ENCODE results near the gene PRKACB. TPM values are rescaled to one million over a fixed set of nuclear protein-coding genes. Genes with fewer than 3 reads are reported as not detected.

The PRKACB gene
- polyA plus RNA-seq, 1 experiment: 33.4 TPM

DNA sequence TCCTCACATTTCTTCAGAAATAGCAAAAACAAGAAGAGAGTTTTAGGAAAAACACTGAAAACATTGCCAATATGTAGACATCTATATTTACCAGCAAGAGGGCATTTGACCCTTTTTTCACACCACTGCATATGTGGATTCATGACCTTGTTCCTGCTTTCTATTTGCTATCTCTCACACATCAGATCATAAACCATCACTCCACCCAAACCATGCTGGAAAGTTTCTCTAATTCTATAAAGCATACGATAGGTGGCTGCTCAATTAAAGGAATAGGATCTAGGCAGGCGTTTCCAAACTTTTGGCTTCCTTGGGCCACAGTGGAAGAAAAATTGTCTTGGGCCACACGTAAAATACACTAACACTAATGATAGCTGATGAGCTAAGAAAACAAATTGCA lies 121.8 kb downstream of the PRKACB start:
- ChIA-PET CTCF (interaction anchor here (0.7 to 1.3 kb wide), 2 partner anchors 137 to 506 kb away, joined by 3 to 5 read pairs; no protein-coding TSS in a partner anchor), POLR2A (no interaction called here)
- TF ChIP-seq, protein P1, sequence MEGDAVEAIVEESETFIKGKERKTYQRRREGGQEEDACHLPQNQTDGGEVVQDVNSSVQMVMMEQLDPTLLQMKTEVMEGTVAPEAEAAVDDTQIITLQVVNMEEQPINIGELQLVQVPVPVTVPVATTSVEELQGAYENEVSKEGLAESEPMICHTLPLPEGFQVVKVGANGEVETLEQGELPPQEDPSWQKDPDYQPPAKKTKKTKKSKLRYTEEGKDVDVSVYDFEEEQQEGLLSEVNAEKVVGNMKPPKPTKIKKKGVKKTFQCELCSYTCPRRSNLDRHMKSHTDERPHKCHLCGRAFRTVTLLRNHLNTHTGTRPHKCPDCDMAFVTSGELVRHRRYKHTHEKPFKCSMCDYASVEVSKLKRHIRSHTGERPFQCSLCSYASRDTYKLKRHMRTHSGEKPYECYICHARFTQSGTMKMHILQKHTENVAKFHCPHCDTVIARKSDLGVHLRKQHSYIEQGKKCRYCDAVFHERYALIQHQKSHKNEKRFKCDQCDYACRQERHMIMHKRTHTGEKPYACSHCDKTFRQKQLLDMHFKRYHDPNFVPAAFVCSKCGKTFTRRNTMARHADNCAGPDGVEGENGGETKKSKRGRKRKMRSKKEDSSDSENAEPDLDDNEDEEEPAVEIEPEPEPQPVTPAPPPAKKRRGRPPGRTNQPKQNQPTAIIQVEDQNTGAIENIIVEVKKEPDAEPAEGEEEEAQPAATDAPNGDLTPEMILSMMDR (IDR thresholded peaks at IDR 0.05; ENCODE audit: low read depth, low read length): no peak
- Histone ChIP-seq H3K27ac (ENCODE audit: low read depth, low read length) (no peak overlapping the region), H3K4me3 (ENCODE audit: low read depth, low read length) (no peak overlapping the region), H3K27me3 (ENCODE audit: control insufficient read depth, insufficient read depth, low read length) (no peaks in the 10 kb centered on the region), H3K9me3 (ENCODE audit: control insufficient read depth, insufficient read depth, low read length) (no peaks in the 10 kb centered on the region)
- DNase-seq (ENCODE audit: low read depth, low spot score): no peak

DNA sequence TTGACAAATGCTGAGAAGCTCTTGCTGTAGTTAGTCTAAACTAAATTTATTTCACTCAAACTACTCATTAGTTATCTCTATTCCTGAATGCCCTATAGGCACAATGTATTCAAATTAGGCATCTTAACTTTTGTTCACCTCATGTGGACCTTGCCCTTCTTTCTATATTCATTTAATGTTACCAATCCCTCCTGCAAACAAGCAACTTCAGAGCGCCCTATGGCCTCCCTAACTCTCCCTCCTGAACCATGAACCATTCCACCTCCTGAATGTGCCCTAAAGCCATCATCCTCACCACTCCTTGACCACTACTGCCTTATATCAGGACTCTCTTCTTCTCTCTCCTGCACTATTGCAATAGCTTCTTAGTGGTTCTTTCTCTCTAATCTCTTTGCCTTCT lies 122.7 kb downstream of the PRKACB start:
- ChIA-PET POLR2A (no interaction called here), CTCF (no interaction called here)
- TF ChIP-seq, protein P1 (IDR thresholded peaks at IDR 0.05; ENCODE audit: low read depth, low read length): no peak
- no peak overlapping the region for H3K4me3 ChIP-seq (ENCODE audit: low read depth, low read length)
- H3K9me3 ChIP-seq (ENCODE audit: control insufficient read depth, insufficient read depth, low read length): no peaks in the 10 kb centered on the region
- no peaks in the 10 kb centered on the region for H3K27me3 ChIP-seq (ENCODE audit: control insufficient read depth, insufficient read depth, low read length)
- no peak overlapping the region for H3K27ac ChIP-seq (ENCODE audit: low read depth, low read length)
- no peak for DNase-seq (ENCODE audit: low read depth, low spot score)

DNA sequence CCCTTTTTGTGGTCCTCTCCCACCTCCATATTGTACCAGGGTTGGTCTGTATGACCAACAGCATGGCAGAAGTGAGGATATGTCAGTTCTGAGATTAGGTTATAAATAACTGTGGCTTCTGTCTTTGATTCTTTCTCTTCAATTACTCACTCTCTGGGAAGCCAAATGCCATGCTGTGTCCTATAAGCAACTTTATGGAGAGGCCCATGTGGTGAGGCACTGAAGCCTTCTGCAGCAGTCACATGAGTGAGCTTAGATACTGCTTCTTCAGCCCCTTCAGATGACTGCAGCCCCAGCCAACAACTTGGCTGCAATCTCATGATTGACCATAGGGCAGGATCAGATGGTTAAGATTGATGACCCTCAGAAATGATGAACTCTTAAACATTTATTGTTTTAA lies 123.4 kb downstream of the PRKACB start:
- TF ChIP-seq, protein P1 (IDR thresholded peaks at IDR 0.05; ENCODE audit: low read depth, low read length): no peak
- no peaks in the 10 kb centered on the region for H3K9me3 ChIP-seq (ENCODE audit: control insufficient read depth, insufficient read depth, low read length)

DNA sequence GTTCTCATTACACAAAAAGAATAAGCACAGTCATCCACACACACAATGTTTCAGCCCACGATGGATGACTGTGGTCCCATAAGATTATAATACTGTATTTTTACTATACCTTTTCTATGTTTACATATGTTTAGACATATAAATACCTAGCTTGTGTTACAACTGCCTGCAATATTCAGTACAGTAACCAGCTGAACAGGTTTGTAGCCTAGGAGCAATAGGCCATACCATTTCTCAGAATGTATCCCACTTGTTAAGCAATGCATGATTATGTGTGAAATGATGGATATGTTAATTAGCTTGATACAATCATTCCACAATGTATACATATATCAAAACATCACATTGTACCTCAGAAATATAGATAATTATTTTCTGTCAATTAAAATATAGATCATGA lies 124.3 kb downstream of the PRKACB start:
- no peaks in the 10 kb centered on the region for H3K9me3 ChIP-seq (ENCODE audit: control insufficient read depth, insufficient read depth, low read length)
- CTCF ChIA-PET: no interaction called here
- TF ChIP-seq, protein P1 (IDR thresholded peaks at IDR 0.05; ENCODE audit: low read depth, low read length): no peak
- H3K27me3 ChIP-seq (ENCODE audit: control insufficient read depth, insufficient read depth, low read length): no peaks in the 10 kb centered on the region
- DNase-seq (ENCODE audit: low read depth, low spot score): no peak
- no peak overlapping the region for H3K4me3 ChIP-seq (ENCODE audit: low read depth, low read length)
- H3K27ac ChIP-seq (ENCODE audit: low read depth, low read length): no peak overlapping the region
- POLR2A ChIA-PET: no interaction called here

More for the DNA sequence above, 123.4 kb downstream of the PRKACB start:
- ChIA-PET CTCF (no interaction called here), POLR2A (no interaction called here)
- Histone ChIP-seq H3K27ac (ENCODE audit: low read depth, low read length) (no peak overlapping the region), H3K27me3 (ENCODE audit: control insufficient read depth, insufficient read depth, low read length) (no peaks in the 10 kb centered on the region), H3K4me3 (ENCODE audit: low read depth, low read length) (no peak overlapping the region)
- DNase-seq (ENCODE audit: low read depth, low spot score): no peak

DNA sequence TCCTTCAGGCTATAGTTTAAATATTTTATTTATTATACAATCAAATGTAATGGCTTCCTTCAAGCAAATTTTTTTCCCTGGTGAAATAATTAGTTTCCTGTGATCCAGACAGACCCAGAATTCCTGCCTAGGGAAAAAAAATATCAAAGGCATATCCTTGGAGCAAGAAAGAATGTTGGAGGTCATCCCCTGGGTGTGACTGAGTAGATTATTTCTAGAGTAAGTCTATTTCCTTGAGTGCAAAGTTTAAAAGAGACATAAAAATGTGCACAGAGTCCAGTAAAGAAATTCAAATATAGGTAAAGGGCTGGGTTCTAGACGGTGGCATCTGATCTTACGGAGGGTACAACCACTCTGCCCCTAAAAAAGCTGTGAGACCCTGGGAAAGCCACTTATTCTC lies 125.2 kb downstream of the PRKACB start:
- no peak overlapping the region for H3K4me3 ChIP-seq (ENCODE audit: low read depth, low read length)
- TF ChIP-seq, protein P1 (IDR thresholded peaks at IDR 0.05; ENCODE audit: low read depth, low read length): no peak
- POLR2A ChIA-PET: no interaction called here
- CTCF ChIA-PET: no interaction called here
- no peak overlapping the region for H3K27ac ChIP-seq (ENCODE audit: low read depth, low read length)
- no peaks in the 10 kb centered on the region for H3K27me3 ChIP-seq (ENCODE audit: control insufficient read depth, insufficient read depth, low read length)
- H3K9me3 ChIP-seq (ENCODE audit: control insufficient read depth, insufficient read depth, low read length): no peaks in the 10 kb centered on the region
- DNase-seq (ENCODE audit: low read depth, low spot score): no peak

Data from AG04450 (cell line).